GM21390 (cell line): ENCODE results near the gene CCDC137.
A peak's percentile ranks its signal among the peaks of the same experiment; 100 is the strongest.

Experiments used
- ATAC-seq: cut with Tn5 transposase; IDR thresholded peaks from one replicate; pipeline ENCODE4 v1.9.1; 2021; ENCODE audit not compliant: unreplicated experiment

The CCDC137 gene

GRCh38 chr17:81700353-81701287 lies 34.1 kb downstream of the CCDC137 start:
- ATAC-seq = no peak

DNA sequence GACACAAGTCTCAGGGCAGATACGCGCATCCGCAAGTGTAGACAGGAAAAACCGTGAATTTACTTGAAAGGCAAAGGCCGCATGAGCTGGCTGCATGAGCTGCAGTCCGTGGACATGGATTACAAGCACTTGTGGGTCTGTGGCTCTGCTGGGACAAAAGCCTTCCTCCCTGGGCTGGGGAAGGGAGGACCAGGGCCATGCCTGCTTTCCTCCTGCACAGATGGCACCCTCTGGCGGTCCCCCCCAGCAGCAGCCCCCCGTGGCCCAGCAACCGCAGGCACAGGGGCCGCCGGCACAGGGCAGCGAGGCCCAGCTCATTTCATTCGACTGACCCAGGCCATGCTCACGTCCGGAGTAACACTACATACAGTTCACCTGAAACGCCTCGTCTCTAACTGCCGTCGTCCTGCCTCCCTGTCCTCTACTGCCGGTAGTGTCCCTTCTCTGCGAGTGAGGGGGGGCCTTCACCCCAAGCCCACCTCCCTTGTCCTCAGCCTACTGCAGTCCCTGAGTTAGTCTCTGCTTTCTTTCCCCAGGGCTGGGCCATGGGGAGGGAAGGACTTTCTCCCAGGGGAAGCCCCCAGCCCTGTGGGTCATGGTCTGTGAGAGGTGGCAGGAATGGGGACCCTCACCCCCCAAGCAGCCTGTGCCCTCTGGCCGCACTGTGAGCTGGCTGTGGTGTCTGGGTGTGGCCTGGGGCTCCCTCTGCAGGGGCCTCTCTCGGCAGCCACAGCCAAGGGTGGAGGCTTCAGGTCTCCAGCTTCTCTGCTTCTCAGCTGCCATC lies 34.9 kb downstream of the CCDC137 start:
- ATAC-seq = no peak

GRCh38 chr17:81702934-81703746 lies 36.6 kb downstream of the CCDC137 start, which contains the start of gene MRPL12:
TSS of gene MRPL12 (plus strand) at chr17:81703367. CDS start at chr17:81703502, 135 bp downstream.
- ATAC-seq = peak; percentile 78

DNA sequence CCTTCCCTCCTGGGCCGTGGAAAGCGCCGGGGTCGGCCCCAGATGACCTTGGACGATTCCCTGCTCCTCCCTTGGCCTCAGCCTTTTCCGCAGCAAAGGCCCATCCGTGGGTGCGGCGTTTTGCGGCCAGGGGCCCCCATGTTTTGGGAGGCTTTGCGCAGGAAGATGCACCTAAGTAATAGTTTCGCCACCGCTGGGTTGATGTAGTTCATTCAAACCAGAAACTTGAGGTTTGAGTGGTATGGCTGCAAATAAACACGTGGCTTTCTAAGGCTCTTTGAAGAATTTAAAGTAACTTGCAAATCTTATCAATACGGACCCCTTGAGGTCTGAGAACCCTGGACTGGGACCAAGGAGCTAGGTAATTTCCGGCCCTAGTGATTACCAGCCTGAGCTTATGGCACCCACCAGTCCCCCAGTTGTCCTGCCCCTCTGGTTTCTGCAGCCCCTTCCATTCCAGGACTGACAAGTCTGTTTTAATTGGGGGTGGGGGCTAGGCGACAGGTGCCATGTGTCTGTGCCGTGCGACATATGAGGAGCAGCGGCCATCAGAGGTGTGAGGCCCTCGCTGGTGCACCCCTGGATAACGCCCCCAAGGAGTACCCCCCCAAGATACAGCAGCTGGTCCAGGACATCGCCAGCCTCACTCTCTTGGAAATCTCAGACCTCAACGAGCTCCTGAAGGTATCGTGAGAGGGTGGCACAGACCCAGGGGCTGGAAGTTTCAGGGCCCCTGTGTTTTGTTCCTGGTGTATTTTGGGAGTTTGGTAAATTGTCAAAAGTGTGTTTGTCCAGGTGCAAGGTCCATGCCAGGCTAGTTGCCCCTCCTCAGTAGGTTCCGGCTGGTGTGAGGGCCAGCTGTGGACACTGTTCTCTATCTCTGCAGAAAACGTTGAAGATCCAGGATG lies 37.5 kb downstream of the CCDC137 start:
- ATAC-seq = peak; percentile 1

DNA sequence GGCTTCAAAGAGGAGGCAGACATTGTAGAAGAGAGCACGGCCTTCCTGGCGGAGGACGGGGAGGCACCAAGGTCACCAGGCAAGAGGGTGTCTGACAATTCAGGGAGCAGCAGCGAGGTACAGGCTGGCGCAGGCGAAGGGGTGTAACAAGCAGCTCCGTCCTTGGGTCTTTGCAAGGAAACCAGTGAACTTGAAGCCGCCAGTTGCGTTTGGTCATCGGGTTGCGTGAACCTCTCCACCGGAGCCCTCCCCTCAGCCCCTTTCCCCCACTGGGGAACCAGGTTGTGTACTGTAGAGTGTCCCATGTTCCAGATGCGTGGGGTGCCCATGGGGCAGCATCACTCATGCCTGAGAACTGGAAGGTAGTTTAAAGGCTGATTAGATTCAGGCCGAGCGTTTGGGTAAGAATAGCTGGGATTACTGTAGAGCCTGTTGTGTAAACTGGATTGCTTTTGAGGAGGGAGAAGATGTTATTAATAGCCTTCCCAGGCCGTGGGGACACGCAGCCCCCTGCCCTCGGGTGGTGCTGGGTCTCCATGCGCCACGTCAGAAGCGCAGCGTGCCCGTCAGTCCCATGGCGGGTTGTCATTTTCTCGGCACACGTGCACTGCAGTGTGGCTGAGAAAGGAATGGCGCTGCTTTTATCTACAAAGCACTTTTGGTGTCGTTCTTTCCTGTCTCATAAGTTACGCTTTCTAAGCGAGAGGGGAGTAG lies 39.1 kb downstream of the CCDC137 start:
- no peak for ATAC-seq

DNA sequence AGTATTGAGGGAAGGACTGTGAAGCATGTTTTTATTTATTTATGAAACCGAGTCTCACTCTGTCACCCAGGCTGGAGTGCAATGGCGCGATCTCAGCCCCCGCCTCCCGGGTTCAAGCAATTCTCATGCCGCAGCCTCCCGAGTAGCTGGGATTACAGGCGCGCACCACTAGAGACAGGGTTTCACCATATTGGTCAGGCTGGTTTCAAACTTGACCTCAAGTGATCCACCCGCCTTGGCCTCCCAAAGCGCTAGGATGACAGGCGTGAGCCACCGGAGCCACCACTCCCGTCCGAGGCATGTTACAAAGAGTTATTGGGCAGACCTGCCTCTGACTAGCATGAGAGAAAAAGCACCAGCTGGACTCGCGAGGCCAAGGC lies 39.7 kb downstream of the CCDC137 start:
- no peak for ATAC-seq

DNA sequence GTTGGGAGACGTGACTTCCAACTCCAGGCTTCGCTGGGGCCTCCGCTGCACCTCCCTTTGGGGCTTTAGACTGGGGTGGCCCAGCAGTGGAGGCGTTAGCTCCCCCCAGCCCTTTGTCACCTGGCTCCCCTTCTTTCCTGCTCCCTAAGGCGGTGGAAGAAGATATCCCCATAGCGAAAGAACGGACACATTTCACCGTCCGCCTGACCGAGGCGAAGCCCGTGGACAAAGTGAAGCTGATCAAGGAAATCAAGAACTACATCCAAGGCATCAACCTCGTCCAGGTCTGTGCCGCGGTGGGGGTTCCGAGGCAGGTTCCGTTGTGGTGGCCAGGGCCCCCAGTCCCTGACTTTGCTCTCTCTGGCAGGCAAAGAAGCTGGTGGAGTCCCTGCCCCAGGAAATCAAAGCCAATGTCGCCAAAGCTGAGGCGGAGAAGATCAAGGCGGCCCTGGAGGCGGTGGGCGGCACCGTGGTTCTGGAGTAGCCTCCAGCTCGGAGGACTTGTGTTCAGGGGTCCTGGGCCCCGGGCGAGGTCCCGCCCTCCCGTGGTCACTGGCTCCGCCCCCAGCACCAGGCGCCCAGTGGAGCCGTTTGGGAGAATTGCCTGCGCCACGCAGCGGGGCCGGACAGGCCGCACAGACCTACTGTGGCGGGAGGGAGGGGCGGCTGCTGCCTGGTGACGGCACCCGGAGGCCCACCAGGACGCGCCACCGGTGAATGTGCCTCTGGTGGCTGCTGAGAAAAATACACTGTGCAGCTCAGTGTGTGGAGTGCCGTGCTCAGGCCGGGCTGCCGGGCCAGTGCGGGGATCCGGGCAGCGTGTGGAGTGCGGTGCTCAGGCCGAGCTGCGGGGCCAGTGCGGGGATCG lies 40.5 kb downstream of the CCDC137 start:
- ATAC-seq = no peak

- no peak for ATAC-seq
Observed at GRCh38 chr17:81707725-81708646, 41.4 kb downstream of the CCDC137 start.

DNA sequence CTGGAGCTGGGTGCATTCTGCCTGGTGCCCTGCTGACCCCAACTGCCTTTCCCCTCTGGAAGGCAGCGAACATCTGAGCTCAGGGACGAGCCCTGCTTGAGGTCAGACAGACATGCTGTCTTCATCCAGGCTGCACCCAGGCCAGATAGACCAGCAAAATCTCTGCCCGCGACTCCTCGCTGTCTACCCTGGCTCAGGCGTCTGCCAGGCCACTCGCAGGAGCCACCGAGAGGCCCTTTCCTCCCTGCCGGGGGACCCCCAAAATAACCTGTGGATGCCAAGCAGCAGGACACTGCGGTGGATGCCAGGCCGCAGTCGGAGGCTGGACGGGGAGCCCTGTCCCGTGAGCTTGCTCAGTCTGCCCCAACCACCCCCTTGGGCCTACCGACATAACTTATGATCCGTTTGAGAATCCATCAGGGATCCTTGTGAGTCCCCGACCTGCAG lies 42.2 kb downstream of the CCDC137 start:
- ATAC-seq = no peak

- ATAC-seq = no peak
Observed at GRCh38 chr17:81710514-81711308, 44.2 kb downstream of the CCDC137 start.

- peak; percentile 63 for ATAC-seq
Observed at GRCh38 chr17:81711814-81712467, 45.4 kb downstream of the CCDC137 start, which contains the start of gene SLC25A10. TSS of gene SLC25A10 (plus strand) at chr17:81712284. CDS start at chr17:81712427, 143 bp downstream.

DNA sequence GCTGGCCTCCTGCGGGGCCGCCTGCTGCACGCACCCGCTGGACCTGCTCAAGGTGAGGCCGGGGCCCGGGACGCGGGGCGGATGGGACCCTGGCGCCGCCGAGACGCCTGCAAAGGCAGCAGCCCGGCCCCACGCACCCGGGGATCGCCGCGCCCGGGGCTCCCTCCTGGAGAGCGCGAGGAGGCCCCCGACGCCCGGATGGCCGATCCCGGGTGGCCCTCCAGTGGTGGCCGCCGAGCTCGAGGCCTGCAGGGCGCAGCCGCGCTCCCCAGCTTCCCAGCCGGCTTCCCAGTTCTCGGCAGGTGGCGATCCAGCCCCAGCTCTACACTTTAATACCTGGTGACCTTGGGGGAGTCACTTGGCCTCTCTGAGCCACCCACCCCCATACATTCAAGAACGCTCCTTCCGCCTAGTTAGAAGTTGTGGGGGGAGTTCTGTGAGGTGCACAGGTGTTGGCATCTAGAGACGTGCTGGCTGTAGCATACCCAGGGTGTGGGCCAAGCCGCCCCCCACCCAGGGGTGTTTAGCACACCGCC lies 46.0 kb downstream of the CCDC137 start:
- peak; percentile 25 for ATAC-seq

GRCh38 chr17:81713004-81713555 lies 46.5 kb downstream of the CCDC137 start:
- no peak for ATAC-seq

DNA sequence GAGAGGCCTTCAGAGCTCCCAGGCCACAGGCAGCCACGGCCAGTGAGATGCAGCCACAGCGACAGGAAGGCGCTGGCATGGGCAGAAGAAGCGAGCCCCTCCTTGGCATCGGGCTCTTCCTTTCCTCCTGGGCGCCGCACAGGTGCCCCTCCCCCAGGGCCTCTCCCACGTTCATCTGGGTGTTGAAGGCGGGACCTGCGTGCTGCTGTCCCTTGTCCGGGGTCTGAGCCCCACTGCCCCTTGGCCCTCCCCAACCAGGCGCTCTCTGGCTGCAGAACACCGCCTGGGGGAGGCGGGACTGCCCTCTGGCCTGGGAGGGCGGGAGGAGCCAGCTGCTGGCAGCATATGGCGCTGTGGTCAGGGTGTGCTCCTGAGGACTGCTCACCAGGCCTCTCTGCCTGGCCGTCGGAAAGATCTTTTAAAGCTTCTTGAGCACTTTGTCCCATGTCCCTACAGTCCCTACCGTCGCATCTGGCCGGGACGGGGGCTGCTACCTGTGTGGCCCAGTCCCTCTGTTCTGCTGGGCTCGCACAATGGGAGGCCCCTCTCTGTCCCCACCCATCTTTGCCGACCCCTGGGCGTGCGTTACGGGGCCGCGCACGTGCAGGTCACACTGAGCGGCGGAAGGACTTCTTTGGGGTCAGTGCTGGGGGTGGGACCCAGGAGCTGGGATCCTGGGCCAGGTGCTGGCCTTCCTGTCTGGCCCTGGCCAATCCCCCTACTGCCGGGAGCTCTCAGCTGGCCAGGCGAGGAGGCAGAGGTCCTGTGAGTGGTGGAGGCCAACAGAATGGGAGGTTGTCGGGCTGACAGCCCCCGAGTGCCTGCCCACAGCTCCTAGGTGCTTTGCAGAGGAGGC lies 47.2 kb downstream of the CCDC137 start:
- ATAC-seq = no peak
